Tongue (tissue), 3 donors: Measurements from ENCODE around the gene KIR2DL3. TPM values are rescaled to one million over a fixed set of nuclear protein-coding genes. Genes with fewer than 3 reads are reported as not detected.

ENCODE experiments used
- DNase-seq: peaks from one replicate; pipeline ENCODE4 v3.0.0-alpha.2; 2015
- small RNA-seq: library from RNA; depleted of rRNA; stranded (forward); fragments of <200 nt; gene quantifications from one replicate; pipeline ENCODE3, GENCODE V24; 2014; ENCODE audit warnings: low replicate concordance
- total RNA-seq: library from RNA; depleted of rRNA; stranded (reverse); fragments of >200 nt; gene quantifications from one replicate; pipeline ENCODE4 v1.2.3, GENCODE V29; 2014

The KIR2DL3 gene
- total RNA-seq, 1 donor from 2014 or later, result not detected

DNA sequence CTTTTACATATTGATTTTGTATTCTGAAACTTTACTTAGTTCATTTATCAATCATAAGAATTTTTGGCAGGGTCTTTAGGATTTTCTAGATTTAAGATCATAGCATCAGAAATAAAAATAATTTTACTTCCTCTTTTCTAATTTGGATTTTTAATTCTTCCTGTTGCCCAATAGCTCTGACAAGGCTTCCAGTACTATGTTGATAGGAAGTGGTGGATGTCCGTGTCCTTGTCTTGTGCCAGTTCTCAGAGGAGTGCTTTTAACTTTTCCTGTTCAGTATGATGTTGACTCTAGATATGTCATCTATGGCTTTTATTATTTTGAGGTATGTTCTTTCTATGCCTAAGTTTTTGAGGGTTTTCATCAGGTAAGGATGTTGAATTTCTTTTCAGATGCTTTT lies 57.4 kb downstream of the KIR2DL3 start:
- no peak for DNase-seq

Small RNAs within 50 kb of the gene (small RNA-seq; reads per million reads assigned to genes)
- gene AC245128.2 (not detected), gene KIR3DP1 (not detected)

Other genes starting within 250 kb of the KIR2DL3 start
- not detected for gene LAIR2, start 235.7 kb upstream of the KIR2DL3 start, total RNA-seq
- not detected for gene LILRA2, start 164.7 kb upstream of the KIR2DL3 start, total RNA-seq
- 0.51 TPM for gene LILRA1, start 144.9 kb upstream of the KIR2DL3 start, total RNA-seq
- 0.51 TPM for gene LILRB1, start 108.0 kb upstream of the KIR2DL3 start, total RNA-seq
- gene LILRB4, start 75.5 kb upstream of the KIR2DL3 start, total RNA-seq, result 0.51 TPM
- not detected for gene KIR3DL3, start 14.1 kb upstream of the KIR2DL3 start, total RNA-seq
- gene KIR2DL1, start 31.3 kb downstream of the KIR2DL3 start, total RNA-seq, result not detected
- not detected for gene KIR2DL4, start 65.1 kb downstream of the KIR2DL3 start, total RNA-seq
- gene KIR3DL1, start 78.0 kb downstream of the KIR2DL3 start, total RNA-seq, result not detected
- gene KIR2DS4, start 94.2 kb downstream of the KIR2DL3 start, total RNA-seq, result not detected
- not detected for gene KIR3DL2, start 111.9 kb downstream of the KIR2DL3 start, total RNA-seq
- 2.6 TPM for gene FCAR, start 135.7 kb downstream of the KIR2DL3 start, total RNA-seq
- not detected for gene NCR1, start 167.6 kb downstream of the KIR2DL3 start, total RNA-seq
- not detected for gene NLRP7, start 209.0 kb downstream of the KIR2DL3 start, total RNA-seq
- gene NLRP2, start 227.9 kb downstream of the KIR2DL3 start, total RNA-seq, result 7.3 TPM